Smooth muscle cell (in vitro differentiated cells): ENCODE data around the gene FGD6. TPM values are rescaled to one million over a fixed set of nuclear protein-coding genes. Genes with fewer than 3 reads are reported as not detected.

ENCODE experiments used
- DNase-seq: peaks from one replicate; lab custom pipeline; 2025; ENCODE audit not compliant: unreplicated experiment; lab: John Stamatoyannopoulos, UW
- H2AFZ ChIP-seq: fragments of 200-600 bp; sonication (generic); 2 replicates; pipeline ENCODE4 v1.6.0; 2016; ENCODE audit warnings: antibody characterized with exemption, low read depth, mild to moderate bottlenecking
- H3F3A ChIP-seq: fragments of 200-600 bp; sonication (generic); 2 replicates; pipeline ENCODE4 v1.6.0; 2017; ENCODE audit warnings: antibody characterized with exemption, low read depth
- H3K27ac ChIP-seq: fragments of 200-600 bp; sonication (generic); 2 replicates; pipeline ENCODE4 v1.5.1; 2016; ENCODE audit warnings: low read depth, mild to moderate bottlenecking
- H3K27me3 ChIP-seq: fragments of 200-600 bp; sonication (generic); 2 replicates; pipeline ENCODE4 v1.6.1; 2016; ENCODE audit warnings: low read depth, mild to moderate bottlenecking
- H3K36me3 ChIP-seq: fragments of 200-600 bp; sonication (generic); 2 replicates; pipeline ENCODE4 v1.5.1; 2016; ENCODE audit warnings: low read depth
- H3K4me1 ChIP-seq: fragments of 200-600 bp; sonication (generic); 2 replicates; pipeline ENCODE4 v1.5.1; 2016; ENCODE audit warnings: low read depth
- H3K4me2 ChIP-seq: fragments of 200-600 bp; sonication (generic); 2 replicates; pipeline ENCODE4 v1.6.0; 2016; ENCODE audit warnings: mild to moderate bottlenecking
- H3K4me3 ChIP-seq: fragments of 200-600 bp; sonication (generic); 2 replicates; pipeline ENCODE4 v1.5.1; 2016; ENCODE audit warnings: mild to moderate bottlenecking
- H3K79me2 ChIP-seq: fragments of 200-600 bp; sonication (generic); 2 replicates; pipeline ENCODE4 v1.6.0; 2016; ENCODE audit warnings: low read depth, mild to moderate bottlenecking
- H3K9ac ChIP-seq: fragments of 200-600 bp; sonication (generic); 2 replicates; pipeline ENCODE4 v1.6.0; 2016; ENCODE audit warnings: low read depth
- H3K9me3 ChIP-seq: fragments of 200-600 bp; sonication (generic); replicated peaks from 2 replicates; pipeline ENCODE4 v1.5.1; 2016; ENCODE audit warnings: low read depth
- H4K20me1 ChIP-seq: fragments of 200-600 bp; sonication (generic); 2 replicates; pipeline ENCODE4 v1.6.0; 2016; ENCODE audit warnings: low read depth
- WGBS: methylation state at CpG from one replicate; pipeline ENCODE4 v1.1.7; 2016; ENCODE audit warnings: low lambda C conversion rate; 5-methylcytosine and 5-hydroxymethylcytosine counted together
- polyA plus RNA-seq: library from polyadenylated mRNA; unstranded; fragments of >200 nt; fragmentation: Nextera tagmentation; extraction: Ambion mirVana; gene quantifications from 2 replicates; pipeline ENCODE4 v1.2.1, GENCODE V29; 2016
- total RNA-seq: library from RNA; depleted of rRNA; stranded (reverse); fragments of >200 nt; gene quantifications from 2 replicates; pipeline ENCODE4 v1.2.3, GENCODE V29; 2014
- TF ChIP-seq, protein P1 (sequence below): fragments of 200-600 bp; sonication (generic); IDR thresholded peaks from 2 replicates; pipeline ENCODE4 v1.5.1; 2017; ENCODE audit warnings: borderline replicate concordance, mild to moderate bottlenecking, antibody characterized with exemption; ENCODE audit not compliant: insufficient read depth, poor library complexity, severe bottlenecking

The FGD6 gene
- total and polyA plus RNA-seq, 2 experiments from 2014 or later: 2.5 to 7.7 TPM

DNA sequence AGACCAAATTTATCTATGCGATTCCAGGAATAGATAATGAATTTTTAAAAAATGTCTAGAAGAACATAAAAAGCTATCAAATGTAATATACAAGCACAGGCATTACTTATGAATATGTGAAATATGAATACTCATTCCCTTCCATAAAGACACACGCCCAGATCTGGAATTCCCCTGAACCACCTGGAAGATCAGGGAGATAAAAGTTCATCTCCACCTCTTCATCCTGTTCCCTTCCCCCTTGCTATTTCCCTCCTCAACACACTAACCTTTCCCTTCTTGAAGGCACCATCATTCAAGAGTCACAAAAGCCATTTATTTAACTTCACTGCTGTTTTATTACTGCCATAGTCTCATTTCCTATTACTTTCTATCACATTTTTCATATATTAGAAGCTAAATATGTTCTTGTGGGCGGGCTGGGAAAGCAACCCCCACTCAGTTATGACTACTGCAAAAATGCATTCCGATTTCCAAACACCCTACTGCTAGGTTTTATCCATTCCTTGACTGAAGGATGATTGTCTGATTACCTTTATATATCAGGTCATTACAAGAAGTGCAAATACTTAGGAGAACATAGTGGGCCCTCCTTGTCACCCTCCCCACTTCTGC lies 16.1 kb downstream of the FGD6 start:
- no peaks in the 10 kb centered on the region for H3K27me3 ChIP-seq
- no peaks in the 10 kb centered on the region for H3K36me3 ChIP-seq
- H3F3A ChIP-seq: peaks cover 32% of the 10 kb centered on the region
- no peaks in the 10 kb centered on the region for H3K9me3 ChIP-seq
- H3K4me1 ChIP-seq: peaks cover 52% of the 10 kb centered on the region
- peaks cover 40% of the 10 kb centered on the region for H3K79me2 ChIP-seq
- 75% methylated on average over 4 of the region's 4 CpGs for WGBS
- peak overlapping the region; percentile 99 for H3K27ac ChIP-seq
- no peak overlapping the region for H2AFZ ChIP-seq
- no peaks in the 10 kb centered on the region for H4K20me1 ChIP-seq
- TF ChIP-seq, protein P1, sequence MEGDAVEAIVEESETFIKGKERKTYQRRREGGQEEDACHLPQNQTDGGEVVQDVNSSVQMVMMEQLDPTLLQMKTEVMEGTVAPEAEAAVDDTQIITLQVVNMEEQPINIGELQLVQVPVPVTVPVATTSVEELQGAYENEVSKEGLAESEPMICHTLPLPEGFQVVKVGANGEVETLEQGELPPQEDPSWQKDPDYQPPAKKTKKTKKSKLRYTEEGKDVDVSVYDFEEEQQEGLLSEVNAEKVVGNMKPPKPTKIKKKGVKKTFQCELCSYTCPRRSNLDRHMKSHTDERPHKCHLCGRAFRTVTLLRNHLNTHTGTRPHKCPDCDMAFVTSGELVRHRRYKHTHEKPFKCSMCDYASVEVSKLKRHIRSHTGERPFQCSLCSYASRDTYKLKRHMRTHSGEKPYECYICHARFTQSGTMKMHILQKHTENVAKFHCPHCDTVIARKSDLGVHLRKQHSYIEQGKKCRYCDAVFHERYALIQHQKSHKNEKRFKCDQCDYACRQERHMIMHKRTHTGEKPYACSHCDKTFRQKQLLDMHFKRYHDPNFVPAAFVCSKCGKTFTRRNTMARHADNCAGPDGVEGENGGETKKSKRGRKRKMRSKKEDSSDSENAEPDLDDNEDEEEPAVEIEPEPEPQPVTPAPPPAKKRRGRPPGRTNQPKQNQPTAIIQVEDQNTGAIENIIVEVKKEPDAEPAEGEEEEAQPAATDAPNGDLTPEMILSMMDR: no peak
- no peak for DNase-seq
- H3K4me3 ChIP-seq: peak overlapping the region; percentile 32
- H3K4me2 ChIP-seq: peak overlapping the region; percentile 69
- H3K9ac ChIP-seq: peak overlapping the region; percentile 40

DNA sequence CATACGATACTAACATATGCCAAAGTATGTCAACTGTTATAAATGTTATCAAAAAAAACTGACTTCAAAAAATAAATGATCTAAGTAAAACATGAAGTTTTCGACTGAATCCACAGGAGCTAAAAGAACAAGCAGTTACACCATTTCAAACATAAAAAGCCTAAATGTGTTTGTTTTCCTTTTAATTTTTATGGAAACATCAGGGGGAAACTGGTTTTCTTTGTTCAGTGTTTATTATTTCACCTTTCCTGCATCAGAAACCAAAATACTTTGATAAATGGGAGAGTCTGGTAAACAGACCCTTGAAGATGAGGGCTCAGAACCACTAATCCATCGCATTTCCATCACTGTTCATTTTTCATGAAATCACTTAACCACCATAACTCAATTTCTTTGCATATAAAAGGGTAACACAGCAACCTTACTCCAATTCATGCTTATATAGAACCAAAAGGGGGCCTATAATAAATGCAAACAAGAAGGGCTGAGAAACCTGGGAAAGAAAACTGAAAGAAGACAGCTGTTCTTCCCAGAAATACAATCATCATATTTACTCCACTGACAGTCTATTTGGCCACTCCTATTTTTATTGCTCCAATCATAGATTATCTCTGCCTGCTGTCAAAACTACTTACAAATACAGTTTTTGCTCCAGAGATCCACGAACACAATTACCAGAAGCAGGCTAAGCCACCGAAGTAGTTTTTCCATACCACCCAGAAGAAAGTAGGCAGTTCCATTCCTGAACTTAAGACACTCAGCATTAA lies 17.0 kb downstream of the FGD6 start:
- H2AFZ ChIP-seq: peak overlapping the region; percentile 28
- TF ChIP-seq, protein P1: no peak
- peak overlapping the region; percentile 40 for H3K9ac ChIP-seq
- no peaks in the 10 kb centered on the region for H3K9me3 ChIP-seq
- peaks cover 44% of the 10 kb centered on the region for H3K4me1 ChIP-seq
- no peaks in the 10 kb centered on the region for H3K36me3 ChIP-seq
- H4K20me1 ChIP-seq: no peaks in the 10 kb centered on the region
- H3K4me3 ChIP-seq: peak overlapping the region; percentile 32
- 54% methylated on average over 5 of the region's 5 CpGs for WGBS
- peaks cover 44% of the 10 kb centered on the region for H3K79me2 ChIP-seq
- H3K27ac ChIP-seq: peak overlapping the region; percentile 99
- no peaks in the 10 kb centered on the region for H3K27me3 ChIP-seq
- DNase-seq: no peak
- H3K4me2 ChIP-seq: peak overlapping the region; percentile 69
- H3F3A ChIP-seq: peaks cover 31% of the 10 kb centered on the region

DNA sequence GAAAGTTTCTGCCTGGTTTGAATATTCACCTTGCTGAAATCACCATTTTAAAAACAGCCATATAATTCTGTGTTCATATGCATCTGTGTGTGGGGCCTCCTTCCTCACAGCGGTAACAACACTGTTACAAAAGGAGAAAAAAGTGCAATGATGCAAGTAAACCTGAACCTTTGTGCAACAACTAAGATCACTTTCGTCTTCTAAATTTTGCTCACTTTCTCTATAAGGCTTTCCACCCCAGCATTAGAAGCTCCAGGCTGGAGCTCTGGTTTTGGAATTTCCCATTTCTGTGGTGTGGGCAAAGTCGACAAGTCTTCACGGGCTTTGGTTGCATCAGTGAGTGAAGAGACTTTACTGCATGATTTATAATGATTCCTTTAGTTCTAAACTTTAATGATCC lies 18.4 kb downstream of the FGD6 start:
- Histone ChIP-seq H3F3A (peaks cover 20% of the 10 kb centered on the region), H3K4me2 (peak overlapping the region; percentile 30), H3K4me1 (peaks cover 30% of the 10 kb centered on the region), H2AFZ (no peak overlapping the region), H3K36me3 (no peaks in the 10 kb centered on the region), H4K20me1 (no peaks in the 10 kb centered on the region), H3K9ac (no peak overlapping the region), H3K79me2 (peaks cover 54% of the 10 kb centered on the region), H3K27me3 (no peaks in the 10 kb centered on the region), H3K9me3 (no peaks in the 10 kb centered on the region), H3K27ac (peak overlapping the region; percentile 99), H3K4me3 (no peak overlapping the region)
- no peak for DNase-seq
- 30% methylated on average over 4 of the region's 4 CpGs for WGBS
- TF ChIP-seq, protein P1: no peak
